NCI-H774 (cell line): ENCODE data around the gene NRDE2.

Experiments used
- DNase-seq: peaks from one replicate; lab custom pipeline; 2025; lab: John Stamatoyannopoulos, UW

Gene NRDE2

GRCh38 chr14:90296641-90297040 lies 35.1 kb downstream of the NRDE2 start:
- no peak for DNase-seq

DNA sequence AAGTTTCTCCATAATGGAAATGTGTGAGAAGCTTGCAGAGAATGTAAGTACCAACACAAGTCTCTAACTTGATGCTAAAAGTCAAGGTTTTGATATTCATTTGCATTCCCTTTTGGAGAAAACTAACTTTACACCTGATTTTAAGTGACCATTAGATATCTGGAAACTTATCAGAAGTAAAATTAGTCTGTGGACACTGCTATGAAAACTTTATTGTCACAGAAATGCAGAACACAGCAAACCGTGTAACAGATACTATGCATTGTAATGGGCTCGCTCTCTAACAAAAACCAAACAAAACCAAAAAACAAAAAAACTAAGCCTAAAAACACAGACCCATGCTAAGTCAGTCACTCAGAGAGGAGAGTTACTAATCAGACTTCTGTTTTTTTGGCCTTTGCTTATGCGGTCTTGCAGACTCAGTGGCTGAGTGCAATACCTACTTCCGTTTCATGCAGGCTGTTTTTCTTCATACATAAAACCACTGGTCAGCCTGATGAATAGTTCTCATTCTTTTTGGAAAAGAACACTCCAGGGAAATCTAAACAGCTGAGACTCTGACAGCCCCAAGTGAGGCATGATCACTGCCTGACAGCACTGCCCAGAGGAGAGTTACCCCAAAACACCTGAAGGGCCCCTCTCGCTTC lies 35.7 kb downstream of the NRDE2 start:
- no peak for DNase-seq

DNA sequence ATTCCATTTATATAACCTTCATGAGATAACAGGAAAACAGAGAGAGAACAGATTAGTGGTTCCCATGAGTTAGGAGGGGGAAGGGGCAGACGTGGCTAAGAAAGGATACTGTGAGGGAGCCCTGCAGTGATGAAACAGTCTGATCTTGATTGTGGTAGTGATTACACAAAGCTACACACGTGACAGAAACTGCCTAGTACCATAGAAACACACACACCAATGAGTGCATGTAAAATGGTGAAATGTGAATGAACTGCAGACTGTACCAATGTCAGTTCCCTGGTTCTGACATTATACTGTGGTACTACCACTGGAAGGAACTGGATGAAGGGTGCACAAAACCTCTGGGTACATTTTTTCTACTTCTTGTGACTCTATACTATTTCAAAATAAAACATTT lies 36.9 kb downstream of the NRDE2 start:
- DNase-seq: no peak

DNA sequence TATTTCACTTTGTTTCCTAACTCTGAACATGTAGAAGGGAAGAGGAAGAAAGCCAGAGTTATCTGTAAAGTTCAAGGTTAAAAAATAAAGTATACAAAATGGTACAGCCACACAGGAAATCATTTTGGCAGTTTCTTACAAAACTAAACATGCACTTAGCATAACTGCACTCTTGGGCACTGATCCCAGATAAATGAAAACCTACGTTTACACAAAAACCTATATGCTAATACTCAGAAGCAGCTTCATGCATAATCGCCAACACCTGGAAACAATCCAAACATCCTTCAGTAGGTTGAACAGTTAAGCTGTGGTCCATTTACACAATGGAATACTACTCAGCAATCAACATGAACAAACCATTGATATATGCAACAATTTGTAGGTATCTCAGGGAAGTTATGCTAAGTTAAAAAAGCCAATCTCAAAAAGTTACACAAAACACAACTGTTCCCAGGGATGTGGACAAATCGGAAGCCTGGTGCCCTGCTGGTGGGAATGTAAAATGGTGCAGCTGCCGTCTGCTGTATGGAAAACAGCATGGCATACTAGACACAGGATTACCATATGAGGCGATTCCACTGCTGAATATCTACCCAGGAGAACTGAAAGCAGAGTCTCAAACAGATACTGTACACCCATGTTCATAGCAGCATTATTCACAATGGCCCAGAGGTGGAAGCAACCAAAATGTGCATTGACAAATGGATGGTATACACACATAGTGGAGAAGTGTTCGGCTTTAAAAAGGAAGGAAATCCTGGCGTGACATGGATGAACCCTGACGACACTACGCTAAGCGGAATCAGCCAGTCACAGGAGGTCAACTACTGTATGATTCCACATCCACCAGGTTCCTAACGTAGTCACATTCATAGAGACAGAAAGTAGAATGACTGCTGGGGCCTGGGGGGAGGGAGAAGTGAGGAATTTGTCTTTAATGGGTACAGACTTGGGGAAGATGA lies 37.7 kb downstream of the NRDE2 start:
- no peak for DNase-seq

- no peak for DNase-seq
Observed at GRCh38 chr14:90291699-90292098, 40.0 kb downstream of the NRDE2 start.

DNA sequence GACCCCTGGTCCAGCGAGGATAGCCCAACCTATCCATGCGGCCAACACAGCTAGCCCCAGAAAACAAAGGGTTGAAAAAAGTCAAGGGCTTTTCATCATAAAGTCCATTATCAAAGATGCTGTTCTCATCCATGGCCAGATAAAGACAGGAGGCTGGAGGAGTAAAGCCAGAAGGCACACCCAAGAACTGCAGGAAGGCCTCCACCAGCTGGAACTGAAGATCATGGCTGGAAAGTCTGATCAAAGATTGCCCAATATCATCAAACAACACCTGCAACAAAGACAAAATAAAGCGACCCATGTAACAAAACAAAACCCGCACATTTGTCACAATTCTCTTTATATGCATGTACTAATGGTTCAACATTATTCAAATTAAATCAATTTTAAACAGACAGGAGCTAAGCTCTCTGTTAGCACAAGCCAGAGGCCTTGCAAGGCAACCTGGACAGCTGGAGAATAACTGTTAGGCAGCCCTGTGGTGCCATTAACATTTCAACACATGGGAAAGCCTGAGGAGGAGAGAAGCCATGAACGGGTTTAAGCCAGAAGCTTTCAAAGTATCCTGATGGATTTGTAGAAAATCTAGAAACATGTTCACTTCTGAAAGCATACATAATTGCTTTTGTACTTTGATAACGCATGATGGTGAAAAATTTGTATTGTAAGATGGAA lies 41.3 kb downstream of the NRDE2 start:
- DNase-seq: no peak

GRCh38 chr14:90288651-90289355 lies 42.9 kb downstream of the NRDE2 start:
- no peak for DNase-seq

DNA sequence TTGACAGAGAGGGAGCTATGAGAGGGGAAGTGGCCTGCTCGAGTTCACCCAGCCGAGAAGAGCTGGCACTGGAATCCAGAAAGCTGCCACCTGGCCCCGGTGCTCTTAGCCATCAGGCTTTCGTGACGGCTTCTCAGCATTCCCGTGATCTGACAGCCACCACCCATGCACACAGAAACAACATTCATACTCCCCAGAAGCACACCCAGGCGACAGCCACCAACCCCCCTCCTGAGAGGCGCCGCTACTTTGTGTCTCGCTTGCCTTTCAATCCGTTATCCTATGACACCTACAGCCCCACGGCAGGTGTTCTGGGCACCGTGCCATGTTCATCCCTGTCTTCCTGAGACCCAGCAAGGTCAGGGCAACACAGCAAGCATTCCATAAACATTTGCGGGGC lies 44.0 kb downstream of the NRDE2 start:
- DNase-seq: no peak

- DNase-seq: no peak
Observed at GRCh38 chr14:90281756-90282155, 50.0 kb downstream of the NRDE2 start.

- DNase-seq: no peak
Observed at GRCh38 chr14:90281261-90281660, 50.5 kb downstream of the NRDE2 start.

DNA sequence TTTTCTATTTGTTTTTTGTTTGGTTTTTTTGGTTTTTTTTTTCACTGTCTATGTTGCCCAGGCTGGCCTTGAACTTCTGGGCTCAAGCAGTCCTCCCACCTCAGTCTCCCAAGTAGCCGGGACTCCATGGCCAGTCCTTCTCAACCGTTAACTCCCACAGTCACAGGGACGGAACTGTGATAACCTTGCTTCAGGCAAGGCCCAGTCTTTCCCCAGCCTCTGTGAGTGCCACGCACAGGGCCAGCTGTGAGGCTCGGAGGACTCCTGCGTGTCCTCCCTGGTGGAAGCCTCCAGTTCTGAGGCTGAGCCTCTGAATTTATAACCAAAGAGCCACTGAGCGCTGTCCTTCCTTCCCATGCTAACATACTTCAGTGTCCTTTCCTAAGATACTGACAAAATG lies 51.6 kb downstream of the NRDE2 start:
- DNase-seq: no peak

GRCh38 chr14:90278199-90279175 lies 53.3 kb downstream of the NRDE2 start:
- no peak for DNase-seq

DNA sequence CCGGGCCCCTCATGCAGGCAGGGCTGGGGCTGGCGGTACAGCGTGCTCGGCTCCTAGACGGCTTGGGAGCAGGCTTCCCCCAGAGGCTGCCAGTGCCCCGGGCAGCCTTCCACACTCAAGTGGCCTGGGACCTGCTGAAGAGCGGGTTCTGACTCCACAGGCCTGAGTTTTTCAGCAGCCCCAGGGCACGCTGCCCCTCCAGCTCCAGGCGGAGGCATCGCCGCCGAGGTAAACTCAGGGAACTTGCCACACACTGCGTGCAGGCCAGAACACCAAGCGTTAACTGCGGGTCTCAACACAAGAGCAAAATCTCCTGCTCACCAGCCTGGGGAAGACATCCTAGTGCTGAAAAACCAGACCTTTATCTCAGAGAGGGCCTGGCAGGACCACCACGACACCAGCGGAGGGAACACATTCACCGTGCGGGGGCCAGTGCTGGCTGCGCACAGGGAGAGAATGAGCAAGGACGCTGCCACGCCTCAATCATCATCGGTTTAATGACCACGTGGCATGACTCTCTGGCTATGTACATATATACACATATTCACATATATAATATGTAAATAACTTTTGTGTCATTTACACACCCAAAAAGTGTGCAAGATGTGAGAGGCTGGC lies 54.1 kb downstream of the NRDE2 start:
- DNase-seq: no peak

- DNase-seq: no peak
Observed at GRCh38 chr14:90276646-90277367, 54.9 kb downstream of the NRDE2 start.

DNA sequence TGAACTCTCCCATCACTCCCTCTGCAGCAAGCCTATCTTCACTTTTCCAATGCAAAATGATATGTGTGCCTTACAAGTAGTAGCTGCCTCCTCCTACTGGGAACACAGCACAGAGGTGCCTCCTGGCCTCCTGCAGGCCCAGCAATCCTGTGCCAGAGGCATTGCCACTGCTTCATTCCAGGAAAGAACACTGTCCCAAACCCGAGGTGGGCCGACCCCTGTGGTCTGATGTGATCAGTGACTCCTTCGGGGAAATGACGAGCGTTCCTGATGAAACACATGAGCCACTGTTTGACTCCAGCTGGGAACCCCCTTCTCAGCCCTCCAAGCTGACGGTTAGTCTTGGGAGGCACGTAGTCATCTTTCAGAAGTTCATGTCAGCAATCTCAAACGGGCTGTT lies 55.9 kb downstream of the NRDE2 start:
- DNase-seq: no peak

DNA sequence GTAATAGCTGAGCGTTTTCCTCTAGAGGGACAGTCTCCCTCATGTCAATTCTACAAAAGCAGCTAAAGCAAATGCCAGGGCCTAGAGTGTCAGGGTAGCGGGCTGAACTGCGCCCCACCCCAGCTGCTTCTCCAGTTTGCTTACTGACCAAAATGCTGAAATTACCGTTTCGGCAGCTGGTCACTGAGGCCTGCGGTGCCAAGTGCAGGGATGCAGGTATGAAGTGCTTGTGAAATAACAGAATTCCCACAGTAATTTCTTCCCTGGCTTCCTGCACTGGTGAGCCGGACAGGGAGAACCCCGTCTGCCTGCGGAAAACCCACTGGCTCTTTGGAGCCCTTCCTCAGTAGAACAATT lies 56.3 kb downstream of the NRDE2 start:
- DNase-seq: no peak

GRCh38 chr14:90274808-90275457 lies 56.8 kb downstream of the NRDE2 start:
- no peak for DNase-seq

DNA sequence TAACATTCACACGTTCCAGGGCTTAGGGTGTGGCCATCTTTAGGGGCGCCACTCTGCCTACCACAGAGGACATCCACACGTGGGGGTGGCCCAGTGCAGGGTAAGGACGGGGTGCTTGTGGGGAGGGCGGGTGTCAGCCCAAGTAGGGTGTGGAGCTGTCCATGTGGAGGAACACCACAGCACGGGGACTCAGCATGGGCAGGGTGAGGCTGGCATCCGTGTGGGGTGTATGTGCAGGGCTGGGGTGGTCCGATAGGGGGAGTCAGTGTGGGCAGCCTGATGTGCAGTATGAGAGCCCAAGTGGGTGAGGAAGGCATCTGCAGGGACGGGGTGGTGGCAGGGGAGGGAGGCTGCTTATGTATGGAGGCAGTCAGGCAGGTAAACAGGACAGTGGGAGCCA lies 57.7 kb downstream of the NRDE2 start:
- DNase-seq: no peak

GRCh38 chr14:90273532-90273931 lies 58.2 kb downstream of the NRDE2 start:
- DNase-seq: no peak
